K562 (cell line): Measurements from ENCODE around the gene TBC1D5. TPM values are rescaled to one million over a fixed set of nuclear protein-coding genes. Genes with fewer than 3 reads are reported as not detected.

Source experiments
- CBFA2T2 ChIP-seq: fragments of 450-650 bp; conservative IDR thresholded peaks from 2 replicates; pipeline ENCODE4 v1.6.1; 2017; ENCODE audit warnings: mild to moderate bottlenecking
- CEBPB ChIP-seq: fragments of 450-650 bp; IDR thresholded peaks from 2 replicates; pipeline ENCODE4 v1.6.1; 2016; ENCODE audit warnings: missing genetic modification characterization, missing compliant biosample characterization
- CEBPG ChIP-seq, 3 experiments: fragments of 200-800 bp in 1 of 3; sonication (Bioruptor generic) in 1 of 3; sonication (generic) in 1 of 3; formaldehyde crosslinking in 1 of 3; IDR thresholded peaks in 2 of 3; conservative IDR thresholded peaks in 1 of 3; 2 replicates each; pipeline versions ENCODE4 v1.6.1 to v1.8.0; 2016 to 2022; ENCODE audit warnings: missing compliant biosample characterization in 2 of 3, missing genetic modification characterization in 2 of 3, mild to moderate bottlenecking in 1 of 3, missing genetic modification reagents in 1 of 3
- E2F6 ChIP-seq, 2 experiments: IDR thresholded peaks; 2 replicates each; pipeline ENCODE4 v1.6.1; 2011; ENCODE audit warnings: borderline replicate concordance in 1 of 2, control low read depth in 1 of 2, low read depth in 1 of 2, low read length in 1 of 2, mild to moderate bottlenecking in 1 of 2, mixed read lengths in 1 of 2, moderate library complexity in 1 of 2; ENCODE audit not compliant: insufficient read depth in 1 of 2, insufficient read length in 1 of 2, poor library complexity in 1 of 2, severe bottlenecking in 1 of 2; ENCODE audit errors: extremely low read depth in 1 of 2
- MCM5 ChIP-seq: fragments of 450-650 bp; IDR thresholded peaks from 2 replicates; pipeline ENCODE4 v1.6.1; 2016; ENCODE audit warnings: low read depth
- RBBP5 ChIP-seq: fragments of 200-600 bp; sonication (generic); IDR thresholded peaks from 2 replicates; pipeline ENCODE4 v1.6.1; 2012; ENCODE audit warnings: borderline replicate concordance, mild to moderate bottlenecking, low read length, control low read depth, inconsistent platforms; ENCODE audit not compliant: insufficient read depth, poor library complexity, severe bottlenecking
- SAP30 ChIP-seq: fragments of 200-600 bp; sonication (generic); IDR thresholded peaks from 2 replicates; pipeline ENCODE4 v1.6.1; 2012; ENCODE audit warnings: borderline replicate concordance, low read depth, mild to moderate bottlenecking, moderate library complexity, low read length, control low read depth, inconsistent platforms; ENCODE audit not compliant: insufficient read depth, poor library complexity, severe bottlenecking
- SNRNP70 ChIP-seq: fragments of 200-400 bp; formaldehyde crosslinking; optimal IDR thresholded peaks from 2 replicates; pipeline ENCODE3; 2017; ENCODE audit warnings: low read depth, low read length
- STAG1 ChIP-seq: sonication (generic); formaldehyde crosslinking; IDR thresholded peaks from 2 replicates; pipeline ENCODE4 v1.5.0; 2020; ENCODE audit warnings: missing genetic modification reagents, borderline replicate concordance
- ZC3H4 ChIP-seq: sonication (generic); formaldehyde crosslinking; IDR thresholded peaks from 2 replicates; pipeline ENCODE4 v1.9.0; 2021; ENCODE audit warnings: missing genetic modification reagents, borderline replicate concordance
- ZFP91 ChIP-seq: sonication (generic); formaldehyde crosslinking; IDR thresholded peaks from 2 replicates; pipeline ENCODE4 v1.8.0; 2022; ENCODE audit warnings: mild to moderate bottlenecking, missing genetic modification reagents
- ZNF140 ChIP-seq: fragments of 250-450 bp; sonication (Bioruptor Pico); IDR thresholded peaks from 2 replicates; pipeline ENCODE4 v1.8.0; 2021; ENCODE audit warnings: moderate library complexity, mild to moderate bottlenecking, inconsistent platforms
- ZSCAN29 ChIP-seq: fragments of 450-650 bp; IDR thresholded peaks from 2 replicates; pipeline ENCODE4 v1.6.1; 2017
- polyA plus RNA-seq, 8 experiments: library from polyadenylated mRNA; depleted of rRNA in 4 of 8; stranded (reverse) in 5 of 8; unstranded in 3 of 8; fragments of >200 nt; fragmentation: Nextera tagmentation in 2 of 8; fragmentation: Illumina TruSeq in 1 of 8; extraction: Ambion mirVana in 2 of 8; extraction: Trizol in 1 of 8; gene quantifications; 2 replicates each; pipeline versions ENCODE4 v1.2.1 to v1.2.3, GENCODE V29; 2011 to 2014; ENCODE audit warnings: inconsistent platforms in 1 of 8, missing spikeins in 1 of 8
- total RNA-seq, 7 experiments: library from RNA; depleted of rRNA in 6 of 7; stranded (reverse); fragments of >200 nt in 6 of 7; fragmentation: Illumina TruSeq in 2 of 7; extraction: Trizol in 2 of 7; gene quantifications; 2 replicates each; pipeline versions ENCODE4 v1.2.1 to v1.2.3, GENCODE V29; 2011 to 2021; ENCODE audit warnings: low replicate concordance in 1 of 7
- TF ChIP-seq, protein P1 (sequence below): fragments of 450-650 bp; IDR thresholded peaks from 2 replicates; pipeline ENCODE4 v1.6.1; 2016; ENCODE audit warnings: low read depth
- TF ChIP-seq, protein P2 (sequence below): fragments of 250-450 bp; sonication (Bioruptor Pico); IDR thresholded peaks from 2 replicates; pipeline ENCODE4 v1.8.0; 2021; ENCODE audit warnings: moderate library complexity, mild to moderate bottlenecking, inconsistent platforms

Gene TBC1D5
- total and polyA plus RNA-seq, 9 of the 15 experiments (the other 6 are each of a cell fraction or from before 2014, with no cell fraction given), result 2.9 to 38.1 (median 25.6) TPM

GRCh38 chr3:17579289-17580031, 163.0 kb downstream of the TBC1D5 start (continued):
- TF ChIP-seq E2F6 (IDR thresholded peaks at IDR 0.05; ENCODE audit: borderline replicate concordance in 1 of 2, extremely low read depth in 1 of 2, insufficient read depth in 1 of 2, insufficient read length in 1 of 2, low read depth in 1 of 2, low read length in 1 of 2, poor library complexity in 1 of 2, severe bottlenecking in 1 of 2) (no peak), SNRNP70 (no peak), SAP30 (no peak), ZSCAN29 (no peak), ZC3H4 (no peak), STAG1 (no peak), CEBPG (CRISPR knock-in tag; IDR thresholded peaks at IDR 0.05) (no peak), CEBPG (tag; conservative IDR thresholded peaks at IDR 0.05 in 1 of 2, IDR thresholded peaks at IDR 0.05 in 1 of 2) (peak; percentile 23 to 88; a peak in 2 of 4 replicates), CEBPB (tag) (peak; percentile 89), ZNF140 (CRISPR knock-in tag) (no peak), CBFA2T2 (0 out of 2 replicates have a peak, but pooled peaks have one; percentile 6), ZFP91 (CRISPR knock-in tag) (no peak), RBBP5 (no peak), MCM5 (no peak)
- TF ChIP-seq, protein P1, sequence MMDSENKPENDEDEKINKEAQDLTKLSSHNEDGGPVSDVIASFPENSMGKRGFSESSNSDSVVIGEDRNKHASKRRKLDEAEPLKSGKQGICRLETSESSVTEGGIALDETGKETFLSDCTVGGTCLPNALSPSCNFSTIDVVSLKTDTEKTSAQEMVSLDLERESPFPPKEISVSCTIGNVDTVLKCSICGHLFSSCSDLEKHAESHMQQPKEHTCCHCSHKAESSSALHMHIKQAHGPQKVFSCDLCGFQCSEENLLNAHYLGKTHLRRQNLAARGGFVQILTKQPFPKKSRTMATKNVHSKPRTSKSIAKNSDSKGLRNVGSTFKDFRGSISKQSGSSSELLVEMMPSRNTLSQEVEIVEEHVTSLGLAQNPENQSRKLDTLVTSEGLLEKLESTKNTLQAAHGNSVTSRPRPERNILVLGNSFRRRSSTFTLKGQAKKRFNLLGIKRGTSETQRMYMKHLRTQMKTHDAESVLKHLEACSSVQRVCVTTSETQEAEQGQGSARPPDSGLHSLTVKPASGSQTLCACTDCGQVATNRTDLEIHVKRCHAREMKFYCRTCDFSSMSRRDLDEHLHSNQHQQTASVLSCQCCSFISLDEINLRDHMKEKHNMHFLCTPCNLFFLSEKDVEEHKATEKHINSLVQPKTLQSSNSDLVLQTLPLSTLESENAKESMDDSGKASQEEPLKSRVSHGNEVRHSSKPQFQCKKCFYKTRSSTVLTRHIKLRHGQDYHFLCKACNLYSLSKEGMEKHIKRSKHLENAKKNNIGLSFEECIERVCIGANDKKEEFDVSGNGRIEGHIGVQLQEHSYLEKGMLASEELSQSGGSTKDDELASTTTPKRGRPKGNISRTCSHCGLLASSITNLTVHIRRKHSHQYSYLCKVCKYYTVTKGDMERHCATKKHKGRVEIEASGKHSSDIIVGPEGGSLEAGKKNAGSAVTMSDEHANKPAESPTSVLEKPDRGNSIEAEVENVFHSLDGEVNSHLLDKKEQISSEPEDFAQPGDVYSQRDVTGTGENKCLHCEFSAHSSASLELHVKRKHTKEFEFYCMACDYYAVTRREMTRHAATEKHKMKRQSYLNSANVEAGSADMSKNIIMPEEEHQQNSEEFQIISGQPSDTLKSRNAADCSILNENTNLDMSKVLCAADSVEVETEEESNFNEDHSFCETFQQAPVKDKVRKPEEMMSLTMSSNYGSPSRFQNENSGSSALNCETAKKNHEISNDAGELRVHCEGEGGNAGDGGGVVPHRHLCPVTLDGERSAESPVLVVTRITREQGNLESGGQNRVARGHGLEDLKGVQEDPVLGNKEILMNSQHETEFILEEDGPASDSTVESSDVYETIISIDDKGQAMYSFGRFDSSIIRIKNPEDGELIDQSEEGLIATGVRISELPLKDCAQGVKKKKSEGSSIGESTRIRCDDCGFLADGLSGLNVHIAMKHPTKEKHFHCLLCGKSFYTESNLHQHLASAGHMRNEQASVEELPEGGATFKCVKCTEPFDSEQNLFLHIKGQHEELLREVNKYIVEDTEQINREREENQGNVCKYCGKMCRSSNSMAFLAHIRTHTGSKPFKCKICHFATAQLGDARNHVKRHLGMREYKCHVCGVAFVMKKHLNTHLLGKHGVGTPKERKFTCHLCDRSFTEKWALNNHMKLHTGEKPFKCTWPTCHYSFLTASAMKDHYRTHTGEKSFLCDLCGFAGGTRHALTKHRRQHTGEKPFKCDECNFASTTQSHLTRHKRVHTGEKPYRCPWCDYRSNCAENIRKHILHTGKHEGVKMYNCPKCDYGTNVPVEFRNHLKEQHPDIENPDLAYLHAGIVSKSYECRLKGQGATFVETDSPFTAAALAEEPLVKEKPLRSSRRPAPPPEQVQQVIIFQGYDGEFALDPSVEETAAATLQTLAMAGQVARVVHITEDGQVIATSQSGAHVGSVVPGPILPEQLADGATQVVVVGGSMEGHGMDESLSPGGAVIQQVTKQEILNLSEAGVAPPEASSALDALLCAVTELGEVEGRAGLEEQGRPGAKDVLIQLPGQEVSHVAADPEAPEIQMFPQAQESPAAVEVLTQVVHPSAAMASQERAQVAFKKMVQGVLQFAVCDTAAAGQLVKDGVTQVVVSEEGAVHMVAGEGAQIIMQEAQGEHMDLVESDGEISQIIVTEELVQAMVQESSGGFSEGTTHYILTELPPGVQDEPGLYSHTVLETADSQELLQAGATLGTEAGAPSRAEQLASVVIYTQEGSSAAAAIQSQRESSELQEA, result no peak
- TF ChIP-seq, protein P2, sequence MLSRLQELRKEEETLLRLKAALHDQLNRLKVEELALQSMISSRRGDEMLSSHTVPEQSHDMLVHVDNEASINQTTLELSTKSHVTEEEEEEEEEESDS, result no peak
